Esophagus squamous epithelium (tissue), 4 donors: ENCODE measurements around the gene LPIN3.

Experiments
- POLR2A ChIP-seq, 4 donors: fragments of 450-650 bp; IDR thresholded peaks; one replicate each; pipeline ENCODE4 v1.6.1; 2017; ENCODE audit warnings: antibody characterized with exemption in 4 of 4, mild to moderate bottlenecking in 4 of 4, moderate library complexity in 3 of 4
- TF ChIP-seq, protein P1 (sequence below), 6 experiments: fragments of 450-650 bp in 4 of 6; fragments of 200-600 bp in 2 of 6; sonication (generic) in 2 of 6; IDR thresholded peaks; one replicate each; pipeline ENCODE4 v1.5.1; 2016 to 2019; ENCODE audit warnings: antibody characterized with exemption in 6 of 6, mild to moderate bottlenecking in 4 of 6, moderate library complexity in 4 of 6

DNA sequence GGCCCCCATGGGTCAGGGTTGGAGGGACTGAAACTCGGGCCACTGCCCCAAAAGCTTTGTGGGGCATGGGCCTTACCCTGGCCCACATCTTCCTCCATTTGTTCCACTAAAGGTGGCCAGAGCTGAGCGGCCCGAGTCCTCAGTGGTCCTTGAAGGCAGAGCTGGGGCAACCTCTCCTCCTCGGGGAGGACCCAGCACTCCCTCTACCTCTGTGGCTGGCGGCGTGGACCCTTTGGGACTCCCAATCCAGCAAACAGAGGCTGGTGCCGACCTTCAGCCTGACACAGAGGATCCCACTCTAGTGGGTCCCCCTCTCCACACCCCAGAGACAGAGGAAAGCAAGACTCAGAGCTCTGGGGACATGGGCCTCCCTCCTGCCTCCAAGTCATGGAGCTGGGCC lies 9.3 kb downstream of the LPIN3 start:
- TF ChIP-seq, protein P1, sequence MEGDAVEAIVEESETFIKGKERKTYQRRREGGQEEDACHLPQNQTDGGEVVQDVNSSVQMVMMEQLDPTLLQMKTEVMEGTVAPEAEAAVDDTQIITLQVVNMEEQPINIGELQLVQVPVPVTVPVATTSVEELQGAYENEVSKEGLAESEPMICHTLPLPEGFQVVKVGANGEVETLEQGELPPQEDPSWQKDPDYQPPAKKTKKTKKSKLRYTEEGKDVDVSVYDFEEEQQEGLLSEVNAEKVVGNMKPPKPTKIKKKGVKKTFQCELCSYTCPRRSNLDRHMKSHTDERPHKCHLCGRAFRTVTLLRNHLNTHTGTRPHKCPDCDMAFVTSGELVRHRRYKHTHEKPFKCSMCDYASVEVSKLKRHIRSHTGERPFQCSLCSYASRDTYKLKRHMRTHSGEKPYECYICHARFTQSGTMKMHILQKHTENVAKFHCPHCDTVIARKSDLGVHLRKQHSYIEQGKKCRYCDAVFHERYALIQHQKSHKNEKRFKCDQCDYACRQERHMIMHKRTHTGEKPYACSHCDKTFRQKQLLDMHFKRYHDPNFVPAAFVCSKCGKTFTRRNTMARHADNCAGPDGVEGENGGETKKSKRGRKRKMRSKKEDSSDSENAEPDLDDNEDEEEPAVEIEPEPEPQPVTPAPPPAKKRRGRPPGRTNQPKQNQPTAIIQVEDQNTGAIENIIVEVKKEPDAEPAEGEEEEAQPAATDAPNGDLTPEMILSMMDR (IDR thresholded peaks at IDR 0.05), result no peak
- TF ChIP-seq POLR2A (IDR thresholded peaks at IDR 0.05), result no peak
